Esophagus squamous epithelium (tissue), 4 donors: Measurements from ENCODE around the gene ADAMTS9.

Source experiments
- CTCF ChIP-seq, 6 experiments: fragments of 450-650 bp in 4 of 6; fragments of 200-600 bp in 2 of 6; sonication (generic) in 2 of 6; IDR thresholded peaks; one replicate each; pipeline ENCODE4 v1.5.1; 2016 to 2019; ENCODE audit warnings: antibody characterized with exemption in 6 of 6, mild to moderate bottlenecking in 4 of 6, moderate library complexity in 4 of 6
- POLR2A ChIP-seq, 4 donors: fragments of 450-650 bp; IDR thresholded peaks; one replicate each; pipeline ENCODE4 v1.6.1; 2017; ENCODE audit warnings: antibody characterized with exemption in 4 of 4, mild to moderate bottlenecking in 4 of 4, moderate library complexity in 3 of 4

DNA sequence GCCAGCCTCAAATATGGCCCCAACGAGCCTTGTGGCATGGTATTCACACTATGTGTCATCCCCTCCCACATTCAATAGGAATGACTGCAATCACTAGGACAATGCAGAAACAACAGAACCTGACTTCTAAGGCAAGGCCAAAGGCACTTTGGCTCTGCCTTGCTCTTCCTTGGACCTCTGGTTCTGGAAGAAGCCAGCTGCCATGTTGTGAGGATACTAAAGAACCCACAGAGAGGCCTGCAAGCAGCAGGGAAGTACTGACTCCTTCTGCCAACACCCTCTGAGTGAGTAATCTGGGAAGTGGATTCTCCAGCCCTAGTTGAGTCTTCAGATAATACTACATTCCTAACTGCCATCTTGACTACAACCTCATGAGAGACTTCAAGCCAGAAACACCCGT is 64.7 kb downstream of the ADAMTS9 start:
- TF ChIP-seq CTCF (IDR thresholded peaks at IDR 0.05) (no peak), POLR2A (IDR thresholded peaks at IDR 0.05) (no peak)
